ENCODE results near the gene TBX2.

Gene TBX2

DNA sequence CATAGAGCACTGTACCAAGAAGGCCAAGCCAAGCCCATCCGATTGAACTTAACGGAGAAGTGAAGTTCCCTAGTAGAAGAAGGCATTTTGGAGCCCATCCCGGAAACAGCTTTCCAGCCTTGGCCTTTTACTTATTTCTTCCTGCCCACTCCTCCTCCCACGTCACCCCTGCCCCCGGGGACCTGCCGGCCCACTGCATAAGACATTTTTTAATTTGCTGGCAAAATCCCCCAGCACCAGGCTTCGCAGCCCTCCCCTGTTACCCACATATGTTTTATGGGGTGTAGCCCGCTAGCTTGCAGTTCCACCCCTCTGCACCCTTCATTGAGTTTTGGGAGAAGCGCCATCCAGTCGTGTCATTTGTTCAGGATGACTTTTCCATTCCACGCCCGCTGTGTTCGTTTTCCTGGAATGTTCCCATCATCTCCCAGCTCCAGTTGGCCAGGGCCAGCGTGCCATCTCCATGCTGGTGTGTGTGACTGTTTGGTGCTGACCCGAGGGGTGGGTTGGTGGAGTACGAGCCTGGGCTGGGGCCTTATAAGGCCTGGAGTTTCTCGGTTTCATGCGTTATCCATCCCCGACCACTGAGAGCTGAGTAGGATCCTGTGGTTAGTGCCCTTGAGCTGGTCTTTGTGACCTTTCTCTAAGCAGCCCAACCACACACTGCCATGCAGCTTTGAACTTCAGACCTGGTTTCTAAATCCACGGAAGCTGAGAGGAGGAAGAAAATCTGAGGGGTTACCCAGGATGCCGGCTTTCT is 20.0 kb upstream of the TBX2 start:
- H3K9me3 ChIP-seq: no peaks in the 10 kb centered on the region
- H3K4me3 ChIP-seq: no peak overlapping the region
- no peaks in the 10 kb centered on the region for H3K36me3 ChIP-seq (replicated peaks)
- peaks cover 7% of the 10 kb centered on the region for H3K4me1 ChIP-seq
- DNase-seq (ENCODE audit: low spot score in 2 of 2): no peak
- in situ Hi-C loops (cut with MboI; ENCODE audit: low sequenced_read_pairs): no loop called here
- no peaks in the 10 kb centered on the region for H3K27me3 ChIP-seq (ENCODE audit: low read depth)

DNA sequence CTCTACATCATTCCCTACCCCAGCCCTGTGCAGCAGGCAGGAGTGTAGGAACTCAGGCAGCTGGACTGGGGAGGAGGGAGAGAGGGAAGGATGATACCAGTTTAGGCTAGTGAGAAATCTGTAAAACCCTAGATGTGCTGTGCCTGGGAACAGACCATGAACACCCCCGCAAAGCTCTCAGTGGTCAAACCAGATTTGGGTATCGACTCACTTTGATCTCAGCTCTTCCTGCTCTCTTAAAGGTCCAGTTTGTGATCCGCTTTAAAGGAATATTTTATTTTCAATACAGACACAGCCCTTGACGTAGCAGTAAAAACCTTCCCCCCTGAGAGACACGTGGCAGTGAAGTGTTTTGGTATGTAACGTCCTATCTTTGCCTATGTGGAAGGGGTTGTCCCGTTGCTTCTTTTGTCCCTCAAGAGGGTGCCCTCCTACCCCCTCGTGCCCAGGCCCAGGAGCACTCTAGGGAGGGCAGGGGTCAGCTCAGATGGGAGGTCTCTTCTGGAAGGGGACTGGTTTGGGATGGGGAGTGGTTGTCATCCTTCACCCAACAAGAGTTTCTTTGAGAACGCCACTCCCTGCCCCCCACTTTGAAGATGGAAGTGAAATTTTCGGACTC is 19.3 kb upstream of the TBX2 start:
- no peaks in the 10 kb centered on the region for H3K36me3 ChIP-seq (replicated peaks)
- H3K27me3 ChIP-seq (ENCODE audit: low read depth): no peaks in the 10 kb centered on the region
- H3K9me3 ChIP-seq: no peaks in the 10 kb centered on the region
- peaks cover under 1% of the 10 kb centered on the region; the same call in 1 of the 2 replicates for H3K4me1 ChIP-seq
- in situ Hi-C loops (cut with MboI; ENCODE audit: low sequenced_read_pairs): no loop called here
- no peak overlapping the region for H3K4me3 ChIP-seq
- DNase-seq (ENCODE audit: low spot score in 2 of 2): no peak

DNA sequence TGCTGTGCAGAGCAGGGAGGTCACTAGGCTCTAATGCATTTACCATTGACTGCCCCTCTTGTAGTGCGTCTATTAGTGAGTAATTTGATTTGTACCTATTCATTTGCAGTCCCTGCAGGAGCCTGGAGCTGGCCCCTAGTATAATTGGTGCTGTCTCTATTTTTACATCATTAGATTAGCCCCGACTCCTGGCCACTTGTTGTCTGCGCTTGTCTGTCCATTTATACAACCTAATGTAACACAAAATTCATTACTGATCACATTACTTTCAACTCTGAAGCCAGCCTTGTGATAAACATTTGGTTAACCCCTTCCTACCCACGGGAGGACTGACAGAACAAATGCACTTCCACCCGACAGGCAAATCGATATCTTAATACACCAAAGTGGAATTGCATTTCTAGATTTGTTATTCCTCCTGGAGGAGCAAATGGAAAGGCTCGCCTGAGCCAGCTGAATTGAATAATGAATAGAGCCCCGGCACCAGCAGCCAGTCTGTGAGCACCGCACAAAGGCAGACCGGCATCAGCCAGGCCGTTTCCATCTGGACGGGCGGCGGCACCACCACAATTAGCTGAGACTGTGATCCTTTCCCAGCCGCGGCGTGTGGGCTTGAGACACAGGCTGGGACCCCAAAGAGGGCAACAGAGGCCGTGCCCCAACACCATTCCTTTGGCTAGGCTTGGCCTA is 18.7 kb upstream of the TBX2 start:
- Histone ChIP-seq H3K27me3 (ENCODE audit: low read depth) (no peaks in the 10 kb centered on the region), H3K9me3 (no peaks in the 10 kb centered on the region), H3K4me3 (no peak overlapping the region), H3K4me1 (no peaks in the 10 kb centered on the region), H3K36me3 (replicated peaks) (no peaks in the 10 kb centered on the region)
- no peak for DNase-seq (ENCODE audit: low spot score in 2 of 2)
- in situ Hi-C loops (cut with MboI; ENCODE audit: low sequenced_read_pairs): no loop called here

DNA sequence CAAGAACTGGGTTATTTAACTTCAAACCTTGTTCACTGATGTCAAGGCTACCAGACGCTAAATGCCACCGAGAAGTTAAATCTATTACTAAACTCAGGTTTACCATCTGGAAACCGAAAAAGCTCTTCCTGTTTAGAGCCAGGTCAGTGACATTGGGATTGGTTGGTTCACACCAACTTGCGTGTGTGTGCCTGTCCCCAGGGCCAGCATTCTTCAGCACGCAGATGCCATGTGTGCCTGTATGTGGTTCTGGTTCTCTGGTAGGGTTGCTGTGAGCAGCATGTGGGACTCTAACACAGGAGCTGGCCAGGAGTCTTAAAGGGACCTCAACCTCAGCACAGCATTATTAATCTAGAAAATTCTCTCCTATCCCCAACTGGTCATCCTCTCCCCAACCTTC is 18.1 kb upstream of the TBX2 start:
- Histone ChIP-seq H3K4me3 (no peak overlapping the region), H3K9me3 (no peaks in the 10 kb centered on the region), H3K4me1 (no peaks in the 10 kb centered on the region), H3K27me3 (ENCODE audit: low read depth) (no peaks in the 10 kb centered on the region), H3K36me3 (replicated peaks) (no peaks in the 10 kb centered on the region)
- in situ Hi-C loops (cut with MboI; ENCODE audit: low sequenced_read_pairs): no loop called here
- no peak for DNase-seq (ENCODE audit: low spot score in 2 of 2)

- Histone ChIP-seq H3K9me3 (no peaks in the 10 kb centered on the region), H3K36me3 (replicated peaks) (no peaks in the 10 kb centered on the region), H3K27me3 (ENCODE audit: low read depth) (no peaks in the 10 kb centered on the region), H3K4me1 (no peaks in the 10 kb centered on the region), H3K4me3 (no peak overlapping the region)
- in situ Hi-C loops (cut with MboI; ENCODE audit: low sequenced_read_pairs): no loop called here
- DNase-seq (ENCODE audit: low spot score in 2 of 2): no peak
These were observed 16.6 kb upstream of the TBX2 start for GRCh38 chr17:61382796-61383688.

GRCh38 chr17:61383689-61384201 is 15.9 kb upstream of the TBX2 start:
- Histone ChIP-seq H3K4me3 (no peak overlapping the region), H3K4me1 (no peaks in the 10 kb centered on the region), H3K27me3 (ENCODE audit: low read depth) (no peaks in the 10 kb centered on the region), H3K9me3 (no peaks in the 10 kb centered on the region), H3K36me3 (replicated peaks) (no peaks in the 10 kb centered on the region)
- DNase-seq (ENCODE audit: low spot score in 2 of 2): no peak
- in situ Hi-C loops (cut with MboI; ENCODE audit: low sequenced_read_pairs): no loop called here

- in situ Hi-C loops (cut with MboI; ENCODE audit: low sequenced_read_pairs): no loop called here
- no peaks in the 10 kb centered on the region for H3K36me3 ChIP-seq (replicated peaks)
- H3K27me3 ChIP-seq (ENCODE audit: low read depth): no peaks in the 10 kb centered on the region
- H3K4me3 ChIP-seq: no peak overlapping the region
- no peak for DNase-seq (ENCODE audit: low spot score in 2 of 2)
- H3K9me3 ChIP-seq: no peaks in the 10 kb centered on the region
- H3K4me1 ChIP-seq: no peaks in the 10 kb centered on the region
These were observed 15.3 kb upstream of the TBX2 start for GRCh38 chr17:61384354-61384691.

DNA sequence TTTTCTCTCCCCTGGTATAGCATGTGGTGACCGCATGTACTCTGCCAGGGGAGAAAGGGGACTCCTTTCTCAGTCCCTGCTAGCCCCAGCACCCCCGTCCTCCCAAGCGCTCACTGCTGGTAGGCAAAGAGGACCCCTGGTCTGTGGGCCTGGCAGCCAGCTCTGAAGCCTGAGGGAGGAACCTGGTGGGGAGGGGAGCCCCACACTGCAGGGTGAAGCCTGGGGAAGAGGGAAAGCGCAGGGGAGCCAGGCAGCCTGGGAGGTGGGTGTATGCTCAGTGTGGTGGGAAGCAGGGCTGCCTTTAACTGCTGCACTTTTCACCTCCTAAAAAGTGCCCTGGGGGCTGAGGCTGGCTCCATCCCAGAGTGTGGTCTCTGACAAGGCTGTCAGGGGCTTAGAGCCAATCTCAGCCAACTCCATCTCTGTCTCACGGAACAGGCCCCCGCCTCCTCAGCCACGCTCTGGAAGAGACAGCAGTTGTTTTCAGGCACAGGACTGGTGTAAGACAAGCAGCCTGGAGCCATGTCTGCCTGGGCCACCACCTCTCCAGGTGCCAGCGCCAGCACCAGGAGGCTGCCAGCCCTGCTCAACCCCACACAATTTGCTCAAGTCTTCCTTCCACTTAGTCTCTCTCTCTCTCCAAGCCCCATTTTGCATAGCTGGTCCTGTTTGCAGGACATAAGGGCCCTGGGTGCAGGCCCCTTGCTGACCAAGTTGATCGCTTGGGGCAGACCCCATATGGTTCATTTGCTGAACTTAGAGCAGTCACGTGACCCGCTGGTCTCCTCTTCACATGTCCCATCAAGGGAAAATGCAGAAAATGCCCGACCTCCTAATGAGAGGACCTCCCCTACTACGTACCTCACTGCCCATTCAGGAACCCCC is 14.7 kb upstream of the TBX2 start:
- Histone ChIP-seq H3K4me3 (no peak overlapping the region), H3K4me1 (no peaks in the 10 kb centered on the region; the same call in 1 of the 2 replicates), H3K9me3 (no peaks in the 10 kb centered on the region), H3K27me3 (ENCODE audit: low read depth) (no peaks in the 10 kb centered on the region), H3K36me3 (replicated peaks) (no peaks in the 10 kb centered on the region)
- in situ Hi-C loops (cut with MboI; ENCODE audit: low sequenced_read_pairs): no loop called here
- DNase-seq (ENCODE audit: low spot score in 2 of 2): no peak

- no peak overlapping the region for H3K4me3 ChIP-seq
- no peaks in the 10 kb centered on the region for H3K36me3 ChIP-seq (replicated peaks)
- no peak for DNase-seq (ENCODE audit: low spot score in 2 of 2)
- in situ Hi-C loops (cut with MboI; ENCODE audit: low sequenced_read_pairs): no loop called here
- no peaks in the 10 kb centered on the region for H3K27me3 ChIP-seq (ENCODE audit: low read depth)
- no peaks in the 10 kb centered on the region; the same call in 1 of the 2 replicates for H3K4me1 ChIP-seq
- H3K9me3 ChIP-seq: no peaks in the 10 kb centered on the region
These were observed 13.9 kb upstream of the TBX2 start for GRCh38 chr17:61385577-61386236.

- in situ Hi-C loops (cut with MboI; ENCODE audit: low sequenced_read_pairs): no loop called here
- Histone ChIP-seq H3K4me3 (no peak overlapping the region), H3K9me3 (no peaks in the 10 kb centered on the region), H3K4me1 (no peaks in the 10 kb centered on the region; the same call in 1 of the 2 replicates), H3K36me3 (replicated peaks) (no peaks in the 10 kb centered on the region), H3K27me3 (ENCODE audit: low read depth) (no peaks in the 10 kb centered on the region)
- DNase-seq (ENCODE audit: low spot score in 2 of 2): no peak
These were observed 13.4 kb upstream of the TBX2 start for GRCh38 chr17:61386251-61386650.

GRCh38 chr17:61387011-61387410 is 12.6 kb upstream of the TBX2 start:
- in situ Hi-C loops (cut with MboI; ENCODE audit: low sequenced_read_pairs): no loop called here
- H3K9me3 ChIP-seq: no peaks in the 10 kb centered on the region
- H3K4me3 ChIP-seq: no peak overlapping the region
- H3K36me3 ChIP-seq (replicated peaks): no peaks in the 10 kb centered on the region
- H3K27me3 ChIP-seq (ENCODE audit: low read depth): no peaks in the 10 kb centered on the region
- no peaks in the 10 kb centered on the region; the same call in 1 of the 2 replicates for H3K4me1 ChIP-seq
- no peak for DNase-seq (ENCODE audit: low spot score in 2 of 2)

DNA sequence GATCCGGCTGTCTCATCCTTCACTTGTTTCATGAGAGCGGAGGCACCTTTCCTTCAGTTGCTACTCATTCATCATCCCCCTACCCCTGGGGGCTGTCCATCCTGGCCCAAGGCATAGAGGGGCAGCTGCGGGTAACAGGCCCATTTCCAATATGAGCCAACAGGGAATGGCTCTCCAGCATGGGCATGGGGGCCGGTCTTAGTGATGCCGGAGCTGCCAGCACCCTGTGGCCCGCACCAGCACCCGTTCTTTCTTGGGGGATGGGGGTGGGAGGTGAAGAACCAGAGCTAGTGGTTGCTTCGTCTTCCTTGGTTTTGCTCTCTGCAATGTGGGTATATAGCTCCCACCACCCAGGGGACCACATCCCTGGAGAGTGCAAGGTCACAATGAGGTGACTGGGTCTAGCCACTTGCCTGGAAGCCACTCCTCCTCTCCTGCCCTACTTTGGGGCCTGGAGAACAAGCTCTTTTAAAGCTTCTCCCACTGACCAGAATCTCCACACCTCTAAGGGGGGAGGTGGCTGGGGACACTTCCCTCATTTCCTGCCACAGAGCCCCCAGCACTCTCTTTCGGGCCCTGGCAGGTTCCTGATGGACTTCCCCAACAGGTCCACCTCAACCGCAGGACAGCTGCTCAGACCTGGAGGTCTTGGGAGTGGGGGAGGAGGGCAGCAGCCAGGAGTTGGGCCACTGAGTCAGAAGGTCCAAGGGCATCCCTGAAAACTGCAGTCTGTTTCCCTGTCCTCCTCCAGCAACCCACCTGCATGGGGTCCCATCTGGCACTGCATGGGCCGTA is 11.9 kb upstream of the TBX2 start:
- no peaks in the 10 kb centered on the region for H3K27me3 ChIP-seq (ENCODE audit: low read depth)
- no peak overlapping the region for H3K4me3 ChIP-seq
- DNase-seq (ENCODE audit: low spot score in 2 of 2): no peak
- in situ Hi-C loops (cut with MboI; ENCODE audit: low sequenced_read_pairs): no loop called here
- H3K9me3 ChIP-seq: no peaks in the 10 kb centered on the region
- H3K36me3 ChIP-seq (replicated peaks): no peaks in the 10 kb centered on the region
- no peaks in the 10 kb centered on the region; the same call in 1 of the 2 replicates for H3K4me1 ChIP-seq
